ENCODE measurements around the gene ZNF280D. TPM values are rescaled to one million over a fixed set of nuclear protein-coding genes. Genes with fewer than 3 reads are reported as not detected.

Gene ZNF280D
- total and polyA plus RNA-seq, 2 of the 13 experiments (the other 11 are each of a cell fraction or from before 2014, with no cell fraction given): 7.1 to 11.9 TPM

DNA sequence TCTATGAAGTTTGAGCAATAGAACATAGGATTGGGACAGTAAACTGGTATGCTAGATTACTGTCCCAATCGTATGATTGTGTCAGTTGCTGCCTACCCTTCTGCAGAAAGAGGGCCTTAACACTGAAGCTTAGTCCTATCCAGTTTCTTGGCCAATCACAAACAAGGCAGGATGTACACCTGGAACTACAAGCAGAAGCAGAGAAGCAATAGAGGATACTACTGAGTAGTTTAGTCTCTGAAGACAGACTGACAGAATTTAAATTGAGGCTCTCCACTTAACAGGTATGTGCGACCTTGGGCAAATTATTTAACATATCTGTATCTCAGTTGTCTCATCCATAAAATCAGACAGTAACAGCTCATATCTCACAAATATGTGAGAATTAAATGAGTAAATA lies 85.0 kb downstream of the ZNF280D start (continued):
- TF ChIP-seq, protein P1, sequence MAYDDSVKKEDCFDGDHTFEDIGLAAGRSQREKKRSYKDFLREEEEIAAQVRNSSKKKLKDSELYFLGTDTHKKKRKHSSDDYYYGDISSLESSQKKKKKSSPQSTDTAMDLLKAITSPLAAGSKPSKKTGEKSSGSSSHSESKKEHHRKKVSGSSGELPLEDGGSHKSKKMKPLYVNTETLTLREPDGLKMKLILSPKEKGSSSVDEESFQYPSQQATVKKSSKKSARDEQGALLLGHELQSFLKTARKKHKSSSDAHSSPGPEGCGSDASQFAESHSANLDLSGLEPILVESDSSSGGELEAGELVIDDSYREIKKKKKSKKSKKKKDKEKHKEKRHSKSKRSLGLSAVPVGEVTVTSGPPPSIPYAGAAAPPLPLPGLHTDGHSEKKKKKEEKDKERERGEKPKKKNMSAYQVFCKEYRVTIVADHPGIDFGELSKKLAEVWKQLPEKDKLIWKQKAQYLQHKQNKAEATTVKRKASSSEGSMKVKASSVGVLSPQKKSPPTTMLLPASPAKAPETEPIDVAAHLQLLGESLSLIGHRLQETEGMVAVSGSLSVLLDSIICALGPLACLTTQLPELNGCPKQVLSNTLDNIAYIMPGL (CRISPR knock-in tag; IDR thresholded peaks at IDR 0.05; ENCODE audit: borderline replicate concordance in 1 of 2, low read depth in 1 of 2): no peak

GRCh38 chr15:56640549-56640948 lies 92.8 kb downstream of the ZNF280D start:
- intact Hi-C loops (cut with micrococcal nuclease; ENCODE audit: unreplicated experiment) (no loop called here), in situ Hi-C loops (cut with HindIII; ENCODE audit: extremely low pct_ligation_motif_present, low pct_unique_long_range_greater_than_20kb) (no loop called here)
- no peaks in the 10 kb centered on the region for H3K36me3 ChIP-seq (replicated peaks in 1 of 2; ENCODE audit: control insufficient read depth in 1 of 2, insufficient read depth in 2 of 2, low read length in 2 of 2)
- H3K79me2 ChIP-seq (ENCODE audit: insufficient read depth, low read length): no peaks in the 10 kb centered on the region
- FAIRE-seq: no peak
- H3K4me2 ChIP-seq (ENCODE audit: low read depth, low read length): no peak overlapping the region
- no peak overlapping the region for H2AFZ ChIP-seq (ENCODE audit: low read length)
- BruUV-seq (replicated peaks): no TSS peak
- WGBS (ENCODE audit: low lambda C conversion rate): 79% methylated on average over 2 of the region's 2 CpGs
- no peak overlapping the region for H3K9ac ChIP-seq (ENCODE audit: insufficient read depth, low read depth, low read length)
- ATAC-seq: no peak
- TF ChIP-seq ZNF773 (CRISPR knock-in tag; IDR thresholded peaks at IDR 0.05; ENCODE audit: borderline replicate concordance) (no peak), MLXIP (CRISPR knock-in tag; IDR thresholded peaks at IDR 0.05; ENCODE audit: borderline replicate concordance) (no peak), ZFP36L1 (CRISPR knock-in tag; IDR thresholded peaks at IDR 0.05) (no peak), CCDC6 (CRISPR knock-in tag; IDR thresholded peaks at IDR 0.05) (no peak), MTA3 (CRISPR knock-in tag; IDR thresholded peaks at IDR 0.05) (no peak), ZNF256 (CRISPR knock-in tag; conservative IDR thresholded peaks at IDR 0.05) (no peak), ZNF317 (CRISPR knock-in tag; IDR thresholded peaks at IDR 0.05) (no peak), ZSCAN25 (CRISPR knock-in tag; IDR thresholded peaks at IDR 0.05) (no peak), ZNF724P (CRISPR knock-in tag; IDR thresholded peaks at IDR 0.05; ENCODE audit: borderline replicate concordance) (no peak), GMEB1 (CRISPR knock-in tag; IDR thresholded peaks at IDR 0.05; ENCODE audit: borderline replicate concordance) (no peak), LBX2 (CRISPR knock-in tag; IDR thresholded peaks at IDR 0.05; ENCODE audit: borderline replicate concordance) (no peak), ZNF567 (CRISPR knock-in tag; IDR thresholded peaks at IDR 0.05; ENCODE audit: borderline replicate concordance) (no peak), ZFAT (CRISPR knock-in tag; conservative IDR thresholded peaks at IDR 0.05) (no peak)
- TF ChIP-seq, protein P1 (CRISPR knock-in tag; IDR thresholded peaks at IDR 0.05; ENCODE audit: borderline replicate concordance in 1 of 2, low read depth in 1 of 2): no peak
- H3K9me3 ChIP-seq (ENCODE audit: low read length): no peaks in the 10 kb centered on the region
- CTCF ChIA-PET (ENCODE audit: low intra/inter-chr PET ratio, low total read pairs): no interaction called here
- no peaks in the 10 kb centered on the region for H4K20me1 ChIP-seq (ENCODE audit: insufficient read depth, low read length)
- POLR2A ChIA-PET: no interaction called here
- DNase-seq (ENCODE audit: low spot score): no peak
- H3K4me3 ChIP-seq (replicated peaks in 1 of 3; ENCODE audit: insufficient read depth in 1 of 3, low read depth in 2 of 3, low read length in 3 of 3): no peak overlapping the region
- no peaks in the 10 kb centered on the region for H3K27me3 ChIP-seq (ENCODE audit: control insufficient read depth in 1 of 2, insufficient read depth in 2 of 2, low read length in 2 of 2)
- H3K27ac ChIP-seq (ENCODE audit: extremely low read length, insufficient read depth, low read length): no peak overlapping the region
- no peaks in the 10 kb centered on the region for H3K4me1 ChIP-seq (ENCODE audit: insufficient read depth, low read length)
